ENCODE data around the gene SKI. TPM values are rescaled to one million over a fixed set of nuclear protein-coding genes. Genes with fewer than 3 reads are reported as not detected.
"Not testable (repeated sequence)": the region's sequence is repeated elsewhere in the genome, so short reads cannot be mapped to it uniquely, and the experiment has no call there.

Gene SKI
- total RNA-seq, 1 experiment from 2014 or later, result 5.6 TPM

- DNase-seq (ENCODE audit: extremely low read depth, low read depth), result no peak
Measured at GRCh38 chr1:2315674-2316450, 87.7 kb downstream of the SKI start.

DNA sequence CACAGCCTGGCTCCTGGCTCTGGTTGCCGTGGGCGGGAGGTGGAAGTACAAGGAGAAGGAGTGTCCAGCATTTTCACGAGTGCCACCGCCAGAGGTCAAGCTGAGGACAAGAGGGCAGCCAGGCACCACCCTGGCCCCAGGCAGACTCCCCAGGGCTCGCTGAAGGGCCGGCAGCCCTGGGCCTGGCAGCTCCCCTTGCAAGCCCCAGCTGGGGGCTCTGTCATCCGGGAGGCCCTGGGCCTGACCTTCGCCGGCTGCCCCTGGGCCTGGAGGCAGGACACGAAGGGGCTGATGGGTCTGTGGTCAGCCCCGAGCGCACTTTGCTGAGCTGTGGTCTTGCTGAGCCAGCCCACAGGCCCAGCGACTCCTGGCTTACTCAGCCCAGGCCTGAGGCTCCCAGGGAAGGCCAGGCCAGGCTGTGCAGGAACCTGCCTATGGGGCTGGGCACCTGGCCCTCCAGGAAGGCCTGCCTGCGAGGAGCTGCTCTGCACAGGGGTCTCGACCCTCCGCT is 88.4 kb downstream of the SKI start:
- no peak for DNase-seq (ENCODE audit: extremely low read depth, low read depth)

DNA sequence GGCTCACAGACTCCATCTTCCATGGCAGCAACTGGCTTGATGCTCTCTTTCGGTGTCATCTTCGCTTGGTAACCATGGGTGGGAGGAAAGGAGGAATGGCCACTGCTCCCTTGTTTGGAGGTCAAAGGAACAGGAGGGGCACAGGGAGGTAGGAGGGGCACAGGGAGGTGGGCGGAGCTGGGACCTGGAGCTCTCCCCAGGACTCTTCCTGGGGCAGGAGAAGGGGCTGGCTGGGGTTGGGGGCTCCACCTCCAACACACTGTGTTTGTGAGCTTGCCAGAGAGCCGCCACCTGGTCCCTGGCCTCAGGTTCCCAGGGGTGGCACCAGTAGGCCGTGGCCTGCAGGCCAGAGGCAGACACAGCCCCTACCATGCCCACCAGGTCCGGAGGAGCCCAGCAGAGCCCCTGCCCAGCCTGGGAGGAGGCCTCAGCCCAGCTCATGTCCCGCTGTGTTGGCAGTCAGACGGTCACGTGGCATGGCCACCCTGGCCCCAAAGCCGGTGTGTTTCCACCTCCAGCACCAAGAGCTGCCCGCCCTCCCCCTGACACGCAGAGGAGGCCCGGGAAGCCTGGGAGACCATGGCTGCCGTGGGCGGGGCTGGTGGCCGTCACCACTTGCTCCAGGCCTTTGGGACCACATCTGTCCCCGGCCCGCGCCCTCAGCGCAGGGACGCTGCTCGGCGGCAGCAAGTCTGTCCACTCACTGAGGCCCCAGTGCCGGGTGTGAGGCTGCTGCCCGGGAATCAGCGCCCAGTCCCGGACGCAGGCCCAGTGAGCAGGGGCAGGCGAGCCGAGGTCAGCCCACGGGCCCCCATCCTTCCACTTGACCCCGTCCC is 89.3 kb downstream of the SKI start:
- DNase-seq (ENCODE audit: extremely low read depth, low read depth), result no peak

- no peak for DNase-seq (ENCODE audit: extremely low read depth, low read depth)
Measured at GRCh38 chr1:2318314-2319278, 90.5 kb downstream of the SKI start.

GRCh38 chr1:2319291-2319690 is 91.2 kb downstream of the SKI start:
- no peak for DNase-seq (ENCODE audit: extremely low read depth, low read depth)

GRCh38 chr1:2320006-2320405 is 91.9 kb downstream of the SKI start:
- no peak for DNase-seq (ENCODE audit: extremely low read depth, low read depth)

DNA sequence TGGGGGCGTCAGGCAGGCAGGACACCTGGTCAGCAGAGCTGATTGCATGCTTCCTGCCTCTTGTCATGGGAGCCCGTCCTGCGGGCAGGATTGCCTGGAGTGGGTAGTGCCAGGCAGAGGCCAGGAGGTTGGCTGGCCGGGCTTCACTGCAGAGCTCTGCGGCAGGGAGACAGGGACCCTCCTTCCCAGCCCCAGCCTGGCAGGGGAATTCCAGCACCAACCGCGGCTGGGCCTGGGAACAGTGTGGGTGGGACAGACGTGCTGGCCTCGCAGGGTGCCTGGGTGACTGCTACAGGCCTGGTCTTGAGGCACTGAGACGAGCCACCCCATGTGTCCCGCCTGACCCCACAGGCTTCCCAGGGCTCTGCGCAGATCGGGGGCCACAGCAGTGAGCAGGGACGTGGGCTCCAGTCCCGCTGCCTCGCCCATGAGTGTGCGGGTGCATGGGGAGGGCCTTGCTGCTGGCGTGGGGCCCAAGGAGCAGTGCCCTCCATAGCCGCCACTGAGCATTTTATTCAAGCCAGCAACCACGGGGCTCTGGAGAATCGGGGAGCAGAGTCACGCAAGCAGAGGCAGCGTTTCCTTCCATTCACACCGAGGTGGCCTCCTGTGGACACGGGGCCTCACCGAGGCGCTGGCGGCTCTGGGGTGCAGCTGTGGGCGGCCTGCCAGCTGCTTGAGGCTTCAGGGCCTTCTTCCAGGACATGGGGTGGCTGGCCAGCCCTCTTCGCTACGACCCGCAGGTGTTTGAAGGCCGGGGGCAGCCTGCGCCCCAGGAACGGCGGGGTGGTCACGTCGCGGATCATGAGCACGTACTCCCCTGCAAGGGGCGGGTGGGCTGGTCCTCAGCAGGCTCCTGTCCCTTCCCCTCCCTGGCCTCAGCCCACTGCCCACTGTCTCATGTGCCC is 92.9 kb downstream of the SKI start:
- DNase-seq (ENCODE audit: extremely low read depth, low read depth), result no peak

GRCh38 chr1:2322065-2322571 is 94.0 kb downstream of the SKI start:
- no peak for DNase-seq (ENCODE audit: extremely low read depth, low read depth)

DNA sequence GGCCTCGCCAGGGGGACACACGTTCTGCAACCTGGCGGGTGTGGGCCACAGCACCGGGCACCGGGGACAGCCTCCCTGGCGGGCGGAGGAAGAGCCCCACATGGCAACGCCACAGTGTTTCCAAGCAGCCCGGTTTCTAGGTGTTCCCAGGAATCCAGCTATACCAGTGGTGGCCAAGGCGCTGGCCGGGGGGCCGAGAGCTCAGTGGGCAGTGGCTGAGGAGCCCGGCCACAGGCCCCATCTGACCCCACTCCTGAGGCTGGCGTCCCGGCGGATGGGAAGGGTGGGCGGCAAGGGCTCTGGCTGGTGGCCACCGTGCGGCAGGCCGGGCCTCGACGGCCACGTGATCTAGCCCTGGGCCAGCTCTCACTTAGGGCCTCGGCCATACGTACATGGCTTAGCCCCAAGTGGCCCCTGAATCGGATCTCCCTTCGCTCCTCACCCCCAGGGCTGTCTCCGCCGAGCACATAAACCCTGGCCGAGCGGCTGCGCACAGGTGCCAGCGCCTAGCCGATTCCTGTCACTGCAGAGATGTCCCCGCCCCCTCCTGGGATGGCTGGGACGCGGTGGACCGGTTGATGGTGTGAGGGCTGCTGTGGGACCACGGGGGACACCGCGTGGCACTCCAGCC is 94.6 kb downstream of the SKI start:
- DNase-seq (ENCODE audit: extremely low read depth, low read depth), result no peak

DNA sequence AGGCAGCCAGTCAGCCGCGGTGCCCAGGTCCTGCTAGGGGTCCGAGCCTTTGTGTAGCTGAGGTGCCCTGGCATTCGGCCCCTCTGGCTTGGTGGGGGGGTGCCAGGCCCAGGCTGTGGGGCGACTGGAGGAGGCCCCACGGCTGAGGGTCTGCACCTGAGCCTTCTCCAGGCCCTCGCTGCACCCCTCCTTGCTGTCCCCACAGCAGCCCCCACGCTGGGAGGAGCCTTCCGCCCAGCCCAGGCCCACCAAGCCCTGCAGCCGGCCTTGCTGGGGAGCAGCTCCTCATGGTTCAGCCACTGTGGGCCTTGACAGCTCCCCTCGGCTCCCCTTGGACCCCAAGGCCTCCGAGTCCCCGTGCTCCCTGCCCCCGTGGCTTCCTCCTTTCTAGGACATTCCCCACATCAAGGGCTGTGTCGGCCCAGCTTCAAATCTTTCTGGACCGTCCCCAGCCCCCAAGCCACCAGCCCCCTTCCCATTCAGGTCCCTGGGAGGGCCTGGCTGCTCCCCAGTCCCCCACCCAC is 95.4 kb downstream of the SKI start:
- no peak for DNase-seq (ENCODE audit: extremely low read depth, low read depth)

- DNase-seq (ENCODE audit: extremely low read depth, low read depth), result no peak
Measured at GRCh38 chr1:2324553-2325366, 96.6 kb downstream of the SKI start.

DNA sequence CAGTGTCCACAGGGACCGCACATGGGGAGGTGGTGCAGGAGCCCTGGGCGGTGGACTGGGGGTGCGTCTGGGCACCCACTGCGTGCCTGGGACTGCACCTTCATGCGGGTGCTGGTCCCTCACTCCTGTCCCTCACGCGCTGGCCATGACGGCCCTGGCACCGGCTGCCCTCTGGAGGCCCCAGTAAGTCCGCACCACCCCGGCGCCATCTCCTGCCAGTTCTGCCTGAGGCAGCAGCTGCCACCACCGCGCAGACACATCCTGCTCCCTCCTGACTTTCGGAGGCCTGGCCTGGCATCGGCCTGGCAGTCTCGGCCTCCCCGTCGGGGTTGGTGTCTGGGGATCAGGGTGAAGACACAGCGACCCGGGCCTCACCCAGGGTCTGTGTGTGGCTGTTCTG is 98.4 kb downstream of the SKI start:
- no peak for DNase-seq (ENCODE audit: extremely low read depth, low read depth)

- DNase-seq (ENCODE audit: extremely low read depth, low read depth), result not testable (repeated sequence)
Measured at GRCh38 chr1:2327162-2327561, 99.0 kb downstream of the SKI start.

DNA sequence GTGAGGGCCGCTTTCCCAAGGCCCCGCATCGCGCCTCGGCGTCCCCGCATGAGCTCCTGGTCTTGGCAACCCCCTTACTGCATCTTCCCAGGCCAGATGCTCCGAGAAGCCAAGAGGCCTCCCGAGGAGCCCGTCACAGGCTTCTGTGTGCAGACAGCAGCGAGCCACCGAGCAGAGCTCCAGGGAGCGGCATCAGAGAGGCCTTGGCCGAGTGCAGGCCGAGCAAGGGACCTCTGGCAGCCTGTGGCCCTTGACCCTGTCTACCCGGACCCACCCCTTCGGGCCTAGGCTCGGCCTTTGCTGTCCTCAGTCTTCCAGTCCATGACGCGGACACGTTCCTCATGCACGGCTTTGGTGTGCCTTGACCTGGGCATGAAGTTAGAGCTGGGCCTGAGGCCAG is 99.7 kb downstream of the SKI start:
- no peak for DNase-seq (ENCODE audit: extremely low read depth, low read depth)

GRCh38 chr1:2328676-2329455 is 100.7 kb downstream of the SKI start:
- DNase-seq (ENCODE audit: extremely low read depth, low read depth), result no peak

DNA sequence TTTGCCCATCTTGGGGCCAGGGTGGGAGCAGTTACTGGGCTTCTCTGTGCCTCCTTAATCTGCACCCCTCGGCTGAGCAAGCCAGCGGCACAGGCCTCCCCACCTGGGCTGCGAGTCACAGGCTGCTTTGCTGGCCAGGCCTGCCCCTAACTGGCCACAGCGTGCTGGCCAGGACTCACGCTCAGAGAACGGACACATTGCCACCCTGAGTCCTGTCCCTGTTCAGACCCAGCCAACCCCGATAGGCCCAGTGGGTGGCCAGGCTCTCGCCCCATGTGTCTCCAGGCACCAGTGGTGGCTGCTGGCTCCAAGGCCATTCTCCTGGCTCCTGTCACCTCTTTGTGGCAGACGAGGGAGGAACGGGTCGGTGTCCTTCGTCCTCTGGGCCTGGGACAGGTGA is 101.9 kb downstream of the SKI start:
- no peak for DNase-seq (ENCODE audit: extremely low read depth, low read depth)
